Right atrium auricular region (tissue), 2 donors: ENCODE measurements around the gene CDKAL1. TPM values are rescaled to one million over a fixed set of nuclear protein-coding genes. Genes with fewer than 3 reads are reported as not detected.
"Not testable (repeated sequence)": the region's sequence is repeated elsewhere in the genome, so short reads cannot be mapped to it uniquely, and the experiment has no call there.

ENCODE experiments used
- DNase-seq: peaks from one replicate; pipeline ENCODE4 v3.0.0-alpha.2; 2019; ENCODE audit warnings: low spot score
- H3K27ac ChIP-seq, 2 donors: fragments of 200-600 bp; sonication (generic); 1 replicate in 1 of 2; 2 replicates in 1 of 2; pipeline ENCODE4 v1.5.1; 2016 to 2019
- H3K27me3 ChIP-seq, 2 donors: fragments of 200-600 bp; sonication (generic); one replicate each; pipeline versions ENCODE4 v1.5.1 to v1.6.0; 2017 to 2019
- H3K36me3 ChIP-seq: fragments of 200-600 bp; sonication (generic); one replicate; pipeline ENCODE4 v1.5.1; 2016
- H3K4me1 ChIP-seq, 2 donors: fragments of 200-600 bp; sonication (generic); one replicate each; pipeline versions ENCODE4 v1.5.1 to v1.6.0; 2017 to 2019
- H3K4me3 ChIP-seq, 2 donors: fragments of 200-600 bp; sonication (generic); 1 replicate in 1 of 2; 2 replicates in 1 of 2; pipeline ENCODE4 v1.5.1; 2017 to 2019; ENCODE audit warnings: mild to moderate bottlenecking in 1 of 2, moderate library complexity in 1 of 2
- H3K9me3 ChIP-seq, 2 donors: fragments of 200-600 bp; sonication (generic); one replicate each; pipeline ENCODE4 v1.5.1; 2019
- total RNA-seq, 2 donors: library from RNA; depleted of rRNA; stranded (reverse); fragments of >200 nt; gene quantifications; one replicate each; pipeline ENCODE4 v1.1.0, GENCODE V29; 2016
- TF ChIP-seq, protein P1 (sequence below), 2 donors: fragments of 200-600 bp; sonication (generic); IDR thresholded peaks; one replicate each; pipeline ENCODE4 v1.5.1; 2019; ENCODE audit warnings: antibody characterized with exemption in 2 of 2

CDKAL1 gene
- total RNA-seq, 2 donors from 2014 or later: 8.8 to 10.5 TPM

DNA sequence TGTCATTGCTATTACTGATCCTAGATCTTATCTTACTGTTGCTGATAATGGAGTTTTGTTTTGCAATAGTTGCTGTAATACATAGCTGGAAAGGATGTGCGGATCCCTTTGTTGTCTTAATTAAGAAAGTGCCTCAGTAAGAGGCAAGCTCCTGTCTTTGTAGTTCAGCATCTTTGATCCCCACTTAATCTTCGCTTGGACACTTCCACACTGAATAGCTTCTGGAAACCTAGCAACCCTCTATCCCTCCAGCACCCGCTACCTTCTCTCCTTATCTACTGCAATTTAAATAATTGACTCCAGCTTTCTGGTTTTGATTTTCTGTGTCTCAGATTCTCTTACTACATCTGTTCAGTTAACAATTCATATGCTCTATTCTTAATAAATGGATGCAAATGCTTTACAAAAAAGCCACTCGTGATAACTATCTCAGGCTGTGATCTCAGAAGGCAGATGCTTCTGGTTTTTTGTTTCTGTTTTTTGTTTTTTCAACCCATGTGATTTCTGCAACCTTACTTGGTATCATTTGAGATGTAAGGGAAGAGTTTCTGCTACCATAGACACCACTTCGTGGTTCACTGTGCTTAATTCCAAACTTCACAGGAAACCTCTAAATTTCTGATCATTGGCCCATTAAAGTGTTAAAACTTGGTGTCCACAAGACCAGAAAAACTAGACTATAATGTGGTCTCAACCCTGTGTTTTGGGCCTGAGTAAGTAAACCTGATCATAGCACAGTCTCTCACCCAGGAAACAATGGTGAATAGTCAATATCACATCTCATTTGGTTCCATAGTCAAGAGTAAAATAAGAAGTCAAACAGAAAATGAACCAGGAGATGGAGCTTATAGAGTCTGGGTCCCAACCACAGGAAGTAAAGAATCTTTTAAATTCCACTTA lies 707.2 kb downstream of the CDKAL1 start:
- TF ChIP-seq, protein P1, sequence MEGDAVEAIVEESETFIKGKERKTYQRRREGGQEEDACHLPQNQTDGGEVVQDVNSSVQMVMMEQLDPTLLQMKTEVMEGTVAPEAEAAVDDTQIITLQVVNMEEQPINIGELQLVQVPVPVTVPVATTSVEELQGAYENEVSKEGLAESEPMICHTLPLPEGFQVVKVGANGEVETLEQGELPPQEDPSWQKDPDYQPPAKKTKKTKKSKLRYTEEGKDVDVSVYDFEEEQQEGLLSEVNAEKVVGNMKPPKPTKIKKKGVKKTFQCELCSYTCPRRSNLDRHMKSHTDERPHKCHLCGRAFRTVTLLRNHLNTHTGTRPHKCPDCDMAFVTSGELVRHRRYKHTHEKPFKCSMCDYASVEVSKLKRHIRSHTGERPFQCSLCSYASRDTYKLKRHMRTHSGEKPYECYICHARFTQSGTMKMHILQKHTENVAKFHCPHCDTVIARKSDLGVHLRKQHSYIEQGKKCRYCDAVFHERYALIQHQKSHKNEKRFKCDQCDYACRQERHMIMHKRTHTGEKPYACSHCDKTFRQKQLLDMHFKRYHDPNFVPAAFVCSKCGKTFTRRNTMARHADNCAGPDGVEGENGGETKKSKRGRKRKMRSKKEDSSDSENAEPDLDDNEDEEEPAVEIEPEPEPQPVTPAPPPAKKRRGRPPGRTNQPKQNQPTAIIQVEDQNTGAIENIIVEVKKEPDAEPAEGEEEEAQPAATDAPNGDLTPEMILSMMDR (IDR thresholded peaks at IDR 0.05): no peak
- Histone ChIP-seq H3K4me1 (peaks cover 0 to 3% of the 10 kb centered on the region in 2 donors), H3K4me3 (no peak overlapping the region), H3K27ac (no peak overlapping the region), H3K27me3 (no peaks in the 10 kb centered on the region), H3K36me3 (no peaks in the 10 kb centered on the region), H3K9me3 (peaks cover 0 to 10% of the 10 kb centered on the region in 2 donors)
- DNase-seq: no peak

DNA sequence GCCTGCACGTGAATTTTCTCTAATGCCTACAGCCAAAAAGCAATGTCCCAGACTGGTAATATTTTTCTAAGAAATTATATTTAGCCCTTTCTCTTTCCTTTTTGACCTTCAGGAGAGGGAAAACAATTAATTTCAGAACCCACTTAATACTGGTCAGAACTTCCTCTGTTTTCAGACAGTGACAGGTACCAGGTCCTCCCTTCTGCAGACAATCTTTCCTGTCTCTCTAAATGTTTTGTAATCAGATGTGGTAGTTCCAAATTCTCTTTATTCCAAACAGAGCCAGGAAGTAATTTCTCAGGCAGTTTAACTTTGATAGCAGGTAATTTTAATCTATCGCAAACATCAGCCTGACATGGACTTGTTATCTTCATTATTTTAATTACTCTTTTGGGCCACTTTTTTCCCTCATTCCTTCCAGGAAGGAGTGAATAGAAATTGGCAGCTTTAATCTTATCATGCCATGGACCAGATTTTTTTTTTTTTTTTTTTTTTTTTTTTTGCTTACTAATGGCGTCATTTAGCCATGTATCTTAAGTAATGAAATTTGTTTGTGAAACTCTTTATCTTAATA lies 710.7 kb downstream of the CDKAL1 start:
- no peak overlapping the region for H3K4me3 ChIP-seq
- H3K27me3 ChIP-seq: no peaks in the 10 kb centered on the region
- H3K4me1 ChIP-seq: peaks cover 0 to 3% of the 10 kb centered on the region in 2 donors
- H3K27ac ChIP-seq: no peak overlapping the region
- no peaks in the 10 kb centered on the region for H3K36me3 ChIP-seq
- no peak for DNase-seq
- TF ChIP-seq, protein P1 (IDR thresholded peaks at IDR 0.05): no peak
- H3K9me3 ChIP-seq: no peaks in the 10 kb centered on the region

DNA sequence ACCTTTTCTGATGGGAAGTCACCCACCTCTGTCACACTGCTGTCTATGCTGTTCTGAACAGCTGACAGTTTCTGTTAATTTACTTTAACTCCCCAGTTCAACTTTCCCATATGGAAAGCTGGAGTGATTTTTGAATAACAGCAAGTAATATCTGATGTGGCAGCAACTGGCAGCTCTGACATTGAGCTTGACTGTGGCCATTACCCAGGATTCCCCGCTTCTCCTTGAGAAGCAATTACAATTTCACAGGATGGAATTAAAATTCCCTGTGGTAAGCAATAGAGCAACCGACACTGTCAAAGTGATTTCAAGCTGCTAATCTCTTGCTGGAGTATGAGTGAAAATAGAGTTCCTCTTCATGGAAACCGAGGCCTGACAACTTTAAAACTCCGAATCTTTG lies 711.2 kb downstream of the CDKAL1 start:
- DNase-seq: no peak
- no peaks in the 10 kb centered on the region for H3K36me3 ChIP-seq
- peaks cover 0 to 3% of the 10 kb centered on the region in 2 donors for H3K4me1 ChIP-seq
- H3K27ac ChIP-seq: no peak overlapping the region
- H3K4me3 ChIP-seq: no peak overlapping the region
- TF ChIP-seq, protein P1 (IDR thresholded peaks at IDR 0.05): no peak
- H3K27me3 ChIP-seq: no peaks in the 10 kb centered on the region
- no peaks in the 10 kb centered on the region for H3K9me3 ChIP-seq

DNA sequence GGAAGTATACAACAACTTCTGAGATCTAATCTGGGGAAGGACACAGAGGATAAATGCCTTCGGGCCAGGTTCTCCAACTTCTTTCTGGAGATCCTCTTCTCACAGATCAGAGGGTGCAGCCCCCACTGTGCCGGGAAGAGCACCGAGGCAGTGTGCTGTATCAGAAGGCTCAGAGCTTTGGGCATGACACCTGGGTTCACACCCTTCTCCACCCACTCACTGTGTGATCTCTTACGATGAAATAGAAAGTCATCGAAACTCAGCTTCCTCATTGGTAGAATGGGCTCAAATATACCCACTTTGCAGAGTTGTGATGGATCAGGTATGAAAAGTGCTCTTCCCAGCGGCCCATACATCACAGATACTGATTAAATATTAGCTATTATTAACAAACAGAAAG lies 711.8 kb downstream of the CDKAL1 start:
- DNase-seq: no peak
- no peak overlapping the region for H3K4me3 ChIP-seq
- H3K27ac ChIP-seq: no peak overlapping the region
- H3K4me1 ChIP-seq: peaks cover 0 to 3% of the 10 kb centered on the region in 2 donors
- no peaks in the 10 kb centered on the region for H3K27me3 ChIP-seq
- H3K9me3 ChIP-seq: no peaks in the 10 kb centered on the region
- TF ChIP-seq, protein P1 (IDR thresholded peaks at IDR 0.05): no peak
- H3K36me3 ChIP-seq: no peaks in the 10 kb centered on the region

DNA sequence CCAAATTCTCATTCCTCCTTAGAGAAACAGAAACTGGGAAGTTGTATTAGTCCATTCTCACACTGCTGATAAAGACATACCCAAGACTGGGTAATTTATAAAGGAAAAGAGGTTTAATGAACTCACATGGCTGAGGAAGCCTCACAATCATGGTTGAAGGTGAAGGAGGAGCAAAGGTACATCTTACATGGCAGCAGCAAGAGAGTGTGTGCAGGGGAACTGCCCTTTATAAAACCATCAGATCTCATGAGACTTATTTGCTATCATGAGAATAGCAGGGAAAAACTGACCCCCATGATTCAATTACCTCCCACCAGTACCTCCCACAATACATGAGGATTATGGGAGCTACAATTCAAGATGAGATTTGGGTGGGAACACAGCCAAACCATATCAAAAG lies 720.2 kb downstream of the CDKAL1 start:
- not testable (repeated sequence) for H3K27me3 ChIP-seq, DNase-seq, H3K36me3 ChIP-seq, H3K4me1 ChIP-seq, H3K4me3 ChIP-seq, H3K9me3 ChIP-seq, H3K27ac ChIP-seq

DNA sequence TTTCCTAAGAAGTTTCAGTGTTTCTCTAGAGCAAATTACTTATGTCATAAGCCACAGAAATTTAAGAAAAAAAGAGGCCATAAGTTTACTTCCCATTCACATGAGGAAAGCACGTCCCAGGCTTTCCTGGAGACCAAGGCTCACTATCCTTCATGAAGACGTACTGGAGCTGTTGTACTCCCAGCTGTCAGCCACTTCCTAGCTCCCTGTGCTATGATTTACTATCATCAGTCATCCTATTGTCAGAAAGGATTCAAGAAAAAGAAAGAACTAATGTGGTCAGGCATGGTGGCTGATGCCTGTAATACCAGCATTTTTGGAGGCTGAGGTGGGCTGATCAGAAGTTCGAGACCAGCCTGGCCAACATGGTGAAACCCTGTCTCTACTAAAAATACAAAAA lies 721.9 kb downstream of the CDKAL1 start:
- H3K4me3 ChIP-seq: no peak overlapping the region
- no peaks in the 10 kb centered on the region for H3K27me3 ChIP-seq
- H3K27ac ChIP-seq: no peak overlapping the region
- H3K36me3 ChIP-seq: no peaks in the 10 kb centered on the region
- H3K9me3 ChIP-seq: peaks cover 0 to 4% of the 10 kb centered on the region in 2 donors
- TF ChIP-seq, protein P1 (IDR thresholded peaks at IDR 0.05): no peak
- no peaks in the 10 kb centered on the region for H3K4me1 ChIP-seq
- DNase-seq: no peak
